Esophagus squamous epithelium (tissue), 5 donors: Measurements from ENCODE around the gene DLGAP4. TPM values are rescaled to one million over a fixed set of nuclear protein-coding genes. Genes with fewer than 3 reads are reported as not detected.

Experiments
- DNase-seq: peaks from one replicate; lab custom pipeline; 2025; lab: John Stamatoyannopoulos, UW
- H3K27ac ChIP-seq, 4 donors: fragments of 200-600 bp; sonication (generic); one replicate each; pipeline ENCODE4 v1.5.1; 2016 to 2019; ENCODE audit warnings: mild to moderate bottlenecking in 1 of 4
- H3K27me3 ChIP-seq, 4 donors: fragments of 200-600 bp; sonication (generic); 1 replicate in 3 of 4; 2 replicates in 1 of 4; pipeline versions ENCODE4 v1.5.1 to v1.6.0; 2017 to 2021; ENCODE audit warnings: antibody characterized with exemption in 1 of 4
- H3K36me3 ChIP-seq, 3 donors: fragments of 200-600 bp; sonication (generic); one replicate each; pipeline ENCODE4 v1.5.1; 2016 to 2019
- H3K4me1 ChIP-seq, 3 donors: fragments of 200-600 bp; sonication (generic); one replicate each; pipeline ENCODE4 v1.5.1; 2017 to 2019
- H3K4me3 ChIP-seq, 4 donors: fragments of 200-600 bp; sonication (generic); 1 replicate in 3 of 4; 2 replicates in 1 of 4; pipeline ENCODE4 v1.5.1; 2016 to 2019; ENCODE audit warnings: mild to moderate bottlenecking in 2 of 4, moderate library complexity in 1 of 4
- H3K9me3 ChIP-seq, 3 donors: fragments of 200-600 bp; sonication (generic); one replicate each; pipeline ENCODE4 v1.5.1; 2016 to 2019
- CTCF ChIP-seq, 6 experiments: fragments of 450-650 bp in 4 of 6; fragments of 200-600 bp in 2 of 6; sonication (generic) in 2 of 6; IDR thresholded peaks; one replicate each; pipeline ENCODE4 v1.5.1; 2016 to 2019; ENCODE audit warnings: antibody characterized with exemption in 6 of 6, mild to moderate bottlenecking in 4 of 6, moderate library complexity in 4 of 6
- POLR2A ChIP-seq, 4 donors: fragments of 450-650 bp; IDR thresholded peaks; one replicate each; pipeline ENCODE4 v1.6.1; 2017; ENCODE audit warnings: antibody characterized with exemption in 4 of 4, mild to moderate bottlenecking in 4 of 4, moderate library complexity in 3 of 4
- WGBS, 2 donors: methylation state at CpG; one replicate each; pipeline ENCODE4 v1.1.5; 2018; 5-methylcytosine and 5-hydroxymethylcytosine counted together
- intact Hi-C: fragments of 100-400 bp; cut with DNase I; formaldehyde crosslinking; loops from one replicate; pipeline ENCODE4 v1.15.0; 2022
- total RNA-seq, 4 donors: library from RNA; depleted of rRNA; stranded (reverse); fragments of >200 nt; gene quantifications; one replicate each; pipeline ENCODE4 v1.1.0, GENCODE V29; 2016
- donor health status: DM: yes; HTN: yes; CAD: no.

The DLGAP4 gene
- total RNA-seq, 4 donors from 2014 or later: 9.4 to 40.4 (median 16.4) TPM

GRCh38 chr20:36308353-36308752 lies 2.2 kb downstream of the DLGAP4 start:
- Histone ChIP-seq H3K4me3 (no peak overlapping the region), H3K4me1 (peaks cover 7 to 19% (median 14%) of the 10 kb centered on the region in 3 donors), H3K27me3 (peaks cover 29 to 100% (median 37%) of the 10 kb centered on the region in 4 donors), H3K27ac (no peak overlapping the region), H3K36me3 (no peaks in the 10 kb centered on the region), H3K9me3 (no peaks in the 10 kb centered on the region)
- TF ChIP-seq CTCF (IDR thresholded peaks at IDR 0.05) (no peak), POLR2A (IDR thresholded peaks at IDR 0.05) (no peak)
- WGBS, 2 donors: 75 to 87% methylated on average over 3 to 11 of the region's 12 CpGs
- DNase-seq: no peak
- intact Hi-C loops: no loop called here

GRCh38 chr20:36308986-36309385 lies 2.8 kb downstream of the DLGAP4 start:
- no peak overlapping the region for H3K4me3 ChIP-seq
- WGBS, 2 donors: 33 to 58% methylated on average over 5 to 12 of the region's 12 CpGs
- no peak for DNase-seq

GRCh38 chr20:36309643-36310042 lies 3.5 kb downstream of the DLGAP4 start:
- Histone ChIP-seq H3K27me3 (peaks cover 29 to 95% (median 34%) of the 10 kb centered on the region in 4 donors), H3K27ac (no peak overlapping the region), H3K36me3 (no peaks in the 10 kb centered on the region), H3K4me1 (peaks cover 7 to 19% (median 14%) of the 10 kb centered on the region in 3 donors), H3K9me3 (no peaks in the 10 kb centered on the region), H3K4me3 (no peak overlapping the region)
- intact Hi-C loops: no loop called here
- DNase-seq: no peak
- WGBS, 2 donors: 58 to 68% methylated on average over 2 to 3 of the region's 3 CpGs
- TF ChIP-seq CTCF (IDR thresholded peaks at IDR 0.05): no peak
- no peak for TF ChIP-seq POLR2A (IDR thresholded peaks at IDR 0.05)

More at GRCh38 chr20:36308986-36309385, 2.8 kb downstream of the DLGAP4 start:
- intact Hi-C loops: no loop called here
- Histone ChIP-seq H3K36me3 (no peaks in the 10 kb centered on the region), H3K4me1 (peaks cover 7 to 19% (median 14%) of the 10 kb centered on the region in 3 donors), H3K27me3 (peaks cover 29 to 100% (median 35%) of the 10 kb centered on the region in 4 donors), H3K9me3 (no peaks in the 10 kb centered on the region), H3K27ac (no peak overlapping the region)
- no peak for TF ChIP-seq CTCF (IDR thresholded peaks at IDR 0.05)
- no peak for TF ChIP-seq POLR2A (IDR thresholded peaks at IDR 0.05)

- intact Hi-C loops: no loop called here
- no peak overlapping the region for H3K4me3 ChIP-seq
- no peak overlapping the region for H3K27ac ChIP-seq
- 52 to 61% methylated on average over 6 of the region's 8 CpGs for WGBS, 2 donors
- H3K4me1 ChIP-seq: peaks cover 7 to 19% (median 14%) of the 10 kb centered on the region in 3 donors
- no peaks in the 10 kb centered on the region for H3K9me3 ChIP-seq
- H3K27me3 ChIP-seq: peaks cover 25 to 90% (median 28%) of the 10 kb centered on the region in 4 donors
- no peaks in the 10 kb centered on the region for H3K36me3 ChIP-seq
- no peak for DNase-seq
- TF ChIP-seq POLR2A (IDR thresholded peaks at IDR 0.05) (no peak), CTCF (IDR thresholded peaks at IDR 0.05) (no peak)
Measured at GRCh38 chr20:36310215-36310981, 4.3 kb downstream of the DLGAP4 start.

- H3K4me1 ChIP-seq: peaks cover 7 to 10% (median 7%) of the 10 kb centered on the region in 3 donors
- H3K4me3 ChIP-seq: no peak overlapping the region
- 58 to 85% methylated on average over 3 to 9 of the region's 17 CpGs for WGBS, 2 donors
- no peak overlapping the region for H3K27ac ChIP-seq
- no peaks in the 10 kb centered on the region for H3K9me3 ChIP-seq
- intact Hi-C loops: no loop called here
- no peak for DNase-seq
- TF ChIP-seq CTCF (IDR thresholded peaks at IDR 0.05) (no peak), POLR2A (IDR thresholded peaks at IDR 0.05) (no peak)
- no peaks in the 10 kb centered on the region for H3K36me3 ChIP-seq
- peaks cover 18 to 89% (median 23%) of the 10 kb centered on the region in 4 donors for H3K27me3 ChIP-seq
Measured at GRCh38 chr20:36311141-36311853, 5.2 kb downstream of the DLGAP4 start.
